OCI-M2 (cell line): Measurements from ENCODE around the gene ZNF740.
"Not testable (repeated sequence)": the region's sequence is repeated elsewhere in the genome, so short reads cannot be mapped to it uniquely, and the experiment has no call there.

Experiments
- DNase-seq: peaks from one replicate; lab custom pipeline; 2025; ENCODE audit not compliant: unreplicated experiment; lab: John Stamatoyannopoulos, UW

The ZNF740 gene

DNA sequence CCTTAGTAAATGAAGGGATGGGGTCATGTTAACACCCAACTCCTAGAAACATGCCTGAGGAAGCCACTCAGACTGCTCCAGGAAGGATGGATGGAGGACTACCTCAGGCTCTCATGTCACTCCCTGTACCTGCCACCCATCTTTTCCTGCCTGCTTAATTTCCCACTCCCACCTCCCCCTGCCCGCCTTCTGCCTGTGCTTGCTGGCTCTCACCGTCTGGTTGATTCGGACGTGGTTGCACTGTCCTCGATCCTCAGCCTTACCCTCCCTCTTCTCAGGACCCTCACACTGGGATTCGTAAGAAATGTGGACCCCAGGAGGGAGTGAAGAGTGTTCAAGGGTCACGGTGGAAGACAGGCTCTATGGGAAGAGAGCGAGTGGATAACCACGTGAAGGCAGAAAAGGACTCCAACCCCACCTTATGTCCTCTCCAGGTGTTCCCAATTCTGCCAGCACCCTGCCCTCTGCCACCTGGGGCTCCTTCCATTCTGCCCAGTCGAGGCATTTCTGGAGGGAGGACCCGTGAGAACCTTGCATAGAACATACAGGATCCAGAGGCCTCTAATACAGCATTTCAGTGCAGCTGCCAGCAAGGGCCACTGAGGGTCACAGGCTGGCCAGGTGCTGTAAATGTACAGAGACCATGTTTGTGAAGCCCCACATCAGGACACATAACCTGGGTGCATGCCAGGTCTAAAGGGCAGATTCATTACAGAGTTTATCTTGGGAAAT lies 13.6 kb downstream of the ZNF740 start:
- no peak for DNase-seq

DNA sequence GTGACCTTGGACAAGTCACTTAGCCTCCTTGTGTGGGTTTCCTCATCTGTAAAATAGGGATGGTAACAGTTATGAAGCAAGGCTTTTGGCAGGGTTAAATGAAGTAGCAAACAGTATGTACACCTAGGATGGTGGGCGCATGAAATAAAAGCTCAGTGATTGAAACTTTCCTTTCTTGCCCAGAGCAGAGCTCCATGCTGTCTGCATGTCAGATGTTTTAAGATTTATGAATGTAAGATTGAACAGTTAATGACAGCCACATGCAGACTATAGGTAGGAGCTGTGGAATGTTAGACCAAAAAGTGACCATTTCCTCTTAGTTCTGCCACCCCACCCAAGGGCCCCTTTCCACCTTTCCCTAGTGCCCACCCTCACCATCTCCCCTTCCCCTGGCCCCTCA lies 14.5 kb downstream of the ZNF740 start:
- no peak for DNase-seq

DNA sequence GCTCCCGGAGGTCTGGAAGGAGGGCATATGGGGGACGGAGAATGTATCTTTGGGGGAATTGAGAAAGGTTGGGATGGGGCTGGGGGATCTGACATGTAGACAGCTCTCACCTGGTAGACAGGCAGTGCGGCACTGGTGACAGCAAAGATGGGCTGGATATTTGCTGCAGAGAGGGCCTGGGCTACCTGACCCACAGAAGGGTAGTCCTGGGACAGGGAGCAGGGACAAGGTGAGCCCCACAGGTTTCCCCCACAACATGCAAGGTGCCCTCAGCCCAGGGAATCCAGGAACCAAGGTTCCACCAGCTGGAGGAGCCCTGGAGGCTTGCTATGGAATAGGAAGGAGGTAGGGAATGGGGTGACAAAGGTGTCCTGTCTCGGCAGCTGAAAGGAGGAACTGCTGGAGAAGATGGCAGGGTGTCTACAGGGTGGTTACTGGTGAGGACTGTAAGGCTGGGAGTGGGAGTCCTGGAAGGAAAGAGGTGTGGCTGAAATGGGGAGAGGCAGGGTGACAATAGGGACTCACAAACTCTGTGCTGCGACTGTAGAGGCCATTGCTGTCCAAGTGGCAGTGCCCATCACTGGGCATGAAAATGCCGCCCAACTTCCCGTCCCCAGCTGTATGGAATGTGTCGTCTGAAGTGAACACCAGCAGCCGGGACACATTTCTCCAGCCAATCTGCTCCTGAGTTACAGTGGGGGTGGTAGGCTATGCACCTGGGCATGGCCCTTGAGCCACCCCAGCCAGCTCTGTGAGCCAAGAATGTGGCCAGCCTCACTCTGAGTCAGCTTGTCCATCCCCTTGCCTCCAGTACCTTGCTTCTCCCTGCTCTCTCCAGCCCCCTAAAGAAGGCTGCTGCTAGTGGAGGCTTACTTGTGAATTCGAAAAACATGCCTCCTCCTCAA lies 15.2 kb downstream of the ZNF740 start:
- DNase-seq = no peak

DNA sequence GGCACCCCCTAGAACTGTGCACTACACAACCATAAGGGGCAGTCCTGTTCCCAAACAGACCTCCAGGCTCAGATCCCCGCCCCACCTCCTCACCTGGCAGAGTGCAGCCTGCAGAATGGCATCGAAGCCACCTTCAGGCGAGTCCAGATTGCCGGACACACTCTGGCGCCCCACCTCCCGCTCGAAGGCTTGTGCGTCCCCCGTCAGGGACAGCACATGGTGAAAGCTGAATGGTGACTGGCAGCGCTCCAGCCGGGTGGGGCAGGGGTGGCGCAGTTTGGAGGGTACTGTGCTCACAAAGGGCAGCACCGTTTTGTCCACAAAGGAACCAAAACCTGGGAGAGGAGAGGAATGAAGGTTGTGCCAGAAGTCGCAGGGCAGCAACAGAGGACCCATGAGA lies 16.0 kb downstream of the ZNF740 start:
- DNase-seq = no peak

DNA sequence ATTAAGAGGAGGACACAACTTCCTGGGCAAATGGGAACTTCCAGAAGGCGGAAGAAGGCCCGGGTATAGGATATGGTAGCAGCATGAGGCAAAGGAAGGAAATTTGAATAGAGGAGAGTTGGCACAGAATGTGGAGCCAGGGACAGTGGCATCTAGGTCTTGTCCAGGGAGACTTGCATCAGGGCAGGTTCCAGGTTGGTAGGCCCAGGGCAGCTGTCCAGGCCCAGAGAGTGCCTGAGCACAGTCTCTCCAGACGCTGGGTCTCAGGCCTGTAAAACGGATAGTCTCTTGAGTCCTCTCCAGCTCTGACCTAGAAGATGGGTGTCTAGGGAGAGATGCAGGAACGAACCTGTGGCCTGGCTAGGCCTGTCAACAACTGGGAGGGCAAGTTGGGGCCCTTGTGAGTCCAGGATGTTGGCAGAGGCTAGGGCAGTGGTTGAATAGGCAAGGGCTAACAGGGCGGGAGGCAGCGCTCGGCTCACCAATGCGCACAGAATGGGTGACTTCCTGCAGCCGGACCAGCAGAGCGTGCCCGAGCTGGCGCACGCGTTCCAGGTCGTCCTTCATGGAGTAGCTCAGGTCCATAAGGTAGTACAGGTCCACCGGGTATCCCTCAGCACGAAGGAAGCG lies 16.6 kb downstream of the ZNF740 start:
- no peak for DNase-seq

DNA sequence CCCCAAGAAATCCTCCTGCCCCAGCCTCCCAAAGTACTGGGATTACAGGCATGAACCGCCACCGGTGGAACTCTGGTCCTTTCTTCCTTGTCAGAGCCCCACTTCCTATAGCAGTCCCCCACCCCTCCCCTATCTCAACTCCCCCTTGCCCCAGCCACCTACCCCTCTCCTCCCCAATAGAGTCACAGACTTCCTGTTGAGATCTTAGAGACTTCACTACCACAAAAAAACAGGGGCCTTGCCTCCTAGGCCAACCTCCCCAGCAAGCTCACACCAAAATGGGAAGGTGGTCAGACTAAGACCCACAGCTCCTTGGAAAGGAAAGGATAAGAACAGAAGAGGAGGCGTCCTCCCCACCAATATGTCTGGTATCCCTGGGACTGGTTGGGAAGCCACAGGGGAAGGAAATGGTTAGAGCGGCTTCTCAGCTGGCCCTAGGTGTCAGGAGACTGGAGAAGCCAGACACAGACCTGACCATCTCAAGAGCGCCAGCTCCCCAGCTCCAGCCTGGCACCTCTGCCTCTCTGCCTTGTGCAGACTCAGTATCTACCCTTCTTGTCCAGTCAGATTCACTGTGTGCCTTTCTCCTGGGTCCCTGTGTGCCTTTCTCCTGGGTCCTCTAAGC lies 18.1 kb downstream of the ZNF740 start:
- no peak for DNase-seq

DNA sequence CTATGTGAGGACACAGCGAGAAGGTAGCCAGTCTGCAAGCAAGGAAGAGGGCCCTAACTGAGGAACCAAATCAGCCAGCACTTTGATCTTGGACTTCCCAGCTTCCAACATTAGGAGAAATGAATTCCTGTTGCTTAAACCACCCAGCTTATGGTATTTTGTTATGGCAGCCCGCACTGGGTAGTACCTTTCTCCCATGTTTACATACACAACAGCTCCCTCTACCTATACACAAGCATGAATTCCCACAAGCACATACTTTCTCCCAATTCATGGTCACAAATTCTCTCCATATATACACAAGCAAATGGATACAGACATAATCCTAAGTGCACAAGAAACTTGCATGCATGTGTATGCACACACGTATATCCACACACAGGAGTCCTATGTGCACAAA lies 19.2 kb downstream of the ZNF740 start:
- DNase-seq = no peak

DNA sequence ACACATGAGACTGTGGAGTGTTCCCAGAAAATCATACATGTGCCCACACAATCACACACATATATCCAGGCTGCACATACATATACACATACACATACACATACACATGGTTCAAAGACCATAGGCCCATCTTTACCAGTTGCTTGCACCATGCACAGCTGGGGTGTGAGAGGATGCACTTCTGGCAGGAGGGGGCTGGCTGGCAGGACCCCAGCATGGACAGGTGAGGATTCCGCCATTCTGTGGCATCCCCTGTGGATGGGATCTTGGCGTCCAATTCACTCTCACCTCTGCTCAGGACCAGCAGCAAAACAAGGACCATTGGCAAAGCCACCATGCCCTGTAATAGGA lies 19.6 kb downstream of the ZNF740 start:
- no peak for DNase-seq

DNA sequence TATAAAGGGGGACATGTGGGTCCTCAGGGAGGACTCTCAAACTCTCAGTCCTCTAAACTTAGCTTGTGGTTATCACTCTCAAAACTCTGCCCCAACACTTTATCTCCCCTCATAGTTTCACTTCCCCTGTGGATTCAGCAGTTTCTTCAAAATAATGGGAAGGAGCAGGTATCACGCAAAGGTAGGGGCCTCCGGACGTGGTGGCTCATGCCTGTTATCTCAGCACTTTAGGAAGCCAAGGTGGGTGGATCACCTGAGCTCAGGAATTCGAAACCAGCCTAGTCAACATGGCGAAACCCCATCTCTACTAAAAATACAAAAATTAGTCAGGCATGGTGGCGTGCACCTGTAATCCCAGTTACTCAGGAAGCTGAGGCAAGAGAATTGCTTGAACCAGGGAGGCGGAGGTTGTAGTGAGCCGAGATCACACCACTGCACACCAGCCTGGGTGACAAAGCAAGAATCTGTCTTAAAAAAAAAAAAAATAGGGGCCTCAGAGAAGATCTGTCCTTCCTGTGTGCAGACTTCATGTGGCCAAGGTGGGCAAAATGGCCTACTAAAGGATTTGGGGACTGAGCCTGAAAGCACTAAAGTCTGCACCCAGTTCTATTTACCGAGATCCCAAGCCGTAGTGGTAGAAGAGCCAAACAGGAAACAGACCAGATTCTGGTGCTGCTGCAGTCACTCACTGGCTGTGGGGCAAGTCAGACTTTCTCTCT lies 20.1 kb downstream of the ZNF740 start:
- DNase-seq = no peak

DNA sequence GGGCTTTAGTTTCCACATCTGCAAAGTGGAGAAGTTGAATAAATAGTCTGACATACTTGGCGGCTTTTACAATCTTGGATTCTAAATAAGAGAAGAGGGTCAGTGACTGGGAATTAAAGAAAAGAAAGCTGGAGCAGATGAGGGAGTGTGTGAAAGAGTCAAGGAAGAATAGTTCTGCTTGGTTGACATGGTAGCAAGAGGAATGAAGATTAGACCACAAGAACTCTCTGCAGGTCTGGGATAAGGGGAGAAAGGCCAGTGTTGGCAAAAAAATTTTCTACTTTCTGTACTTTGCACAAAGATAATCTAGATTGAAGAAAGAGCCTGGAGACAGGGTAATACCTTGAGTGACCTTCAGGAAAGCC lies 20.6 kb downstream of the ZNF740 start:
- no peak for DNase-seq

DNA sequence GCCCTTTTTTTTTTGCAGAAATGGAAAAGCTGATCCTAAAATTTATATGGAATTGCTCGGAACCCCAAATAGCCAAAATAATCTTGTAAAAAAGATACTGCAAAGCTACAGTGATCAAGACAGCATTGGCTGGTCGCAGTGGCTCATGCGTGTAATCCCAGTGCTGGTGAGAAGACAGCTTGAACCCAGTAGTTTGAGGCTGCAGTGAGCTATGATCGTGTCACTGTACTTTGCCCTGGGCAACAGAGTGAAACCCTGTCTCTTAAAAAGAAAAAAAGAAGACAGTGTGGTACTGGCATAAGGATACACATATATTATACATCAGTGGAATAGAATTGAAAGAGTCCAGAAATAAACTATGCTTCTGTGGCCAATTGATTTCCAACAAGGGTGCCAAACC lies 21.1 kb downstream of the ZNF740 start:
- DNase-seq = no peak

DNA sequence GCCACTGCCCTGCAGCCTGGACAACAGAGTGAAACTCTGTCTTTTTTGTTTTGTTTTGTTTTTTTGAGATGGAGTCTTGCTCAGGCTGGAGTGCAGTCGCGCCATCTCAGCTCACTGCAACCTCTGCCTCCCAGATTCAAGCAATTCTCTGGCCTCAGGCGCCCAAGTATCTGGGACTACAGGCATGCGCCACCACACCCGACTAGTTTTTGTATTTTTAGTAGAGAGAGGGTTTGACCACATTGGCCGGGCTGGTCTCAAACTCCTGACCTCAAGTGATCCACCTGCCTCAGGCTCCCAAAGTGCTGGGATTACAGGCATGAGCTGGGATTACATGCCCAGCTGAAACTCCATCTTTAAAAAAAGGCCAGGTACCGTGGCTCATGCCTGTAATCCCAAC lies 21.8 kb downstream of the ZNF740 start:
- DNase-seq = not testable (repeated sequence)

DNA sequence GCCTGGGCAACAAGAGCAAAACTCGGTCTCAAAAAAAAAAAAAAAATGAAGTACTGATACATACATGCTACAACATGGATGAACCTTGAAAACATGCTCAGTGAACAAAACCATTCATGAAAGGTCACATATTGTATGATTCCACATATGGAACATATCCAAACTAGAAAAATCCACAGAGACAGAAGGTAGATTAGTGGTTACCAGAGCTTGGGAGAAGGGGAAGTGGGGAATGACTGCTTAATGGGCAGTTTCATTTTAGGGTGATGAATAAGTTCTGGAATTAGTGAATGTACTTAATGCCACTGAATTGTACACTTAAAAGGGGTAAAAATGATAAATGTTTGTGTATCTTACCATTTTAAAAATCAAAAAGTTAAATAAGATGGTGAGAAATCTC lies 23.8 kb downstream of the ZNF740 start:
- DNase-seq = no peak

DNA sequence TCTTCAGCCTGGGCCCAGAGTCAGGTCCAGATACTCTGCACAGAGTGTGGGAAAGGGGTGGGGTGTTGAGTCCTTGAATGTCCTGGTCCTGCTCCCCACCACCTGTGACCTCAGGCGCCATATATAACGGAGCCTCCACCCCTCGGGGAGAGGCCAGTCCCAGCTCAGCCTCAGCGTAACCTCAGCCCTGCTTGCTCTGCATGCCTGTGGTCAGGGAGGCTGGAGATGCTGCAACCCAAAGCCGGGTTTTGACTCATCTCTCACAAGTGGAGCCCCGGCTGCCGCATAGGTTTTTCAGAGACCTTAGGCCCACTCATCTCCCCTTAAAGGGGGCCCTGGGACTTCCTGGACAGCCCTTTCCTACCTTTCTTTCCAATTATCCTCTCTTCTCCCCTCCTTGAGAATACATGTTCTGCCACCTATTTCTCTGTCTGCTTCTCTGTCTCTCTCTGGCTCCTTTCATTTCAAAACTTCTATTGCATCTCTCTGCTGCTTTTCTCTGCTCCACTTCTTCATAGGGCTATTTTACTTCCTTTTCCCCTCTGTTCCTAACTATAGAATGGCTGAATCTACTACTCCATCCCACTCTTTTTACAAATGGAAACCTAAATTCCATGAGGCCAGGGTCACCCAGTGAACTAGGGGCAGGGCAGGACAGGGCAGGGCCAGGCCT lies 25.4 kb downstream of the ZNF740 start:
- no peak for DNase-seq

DNA sequence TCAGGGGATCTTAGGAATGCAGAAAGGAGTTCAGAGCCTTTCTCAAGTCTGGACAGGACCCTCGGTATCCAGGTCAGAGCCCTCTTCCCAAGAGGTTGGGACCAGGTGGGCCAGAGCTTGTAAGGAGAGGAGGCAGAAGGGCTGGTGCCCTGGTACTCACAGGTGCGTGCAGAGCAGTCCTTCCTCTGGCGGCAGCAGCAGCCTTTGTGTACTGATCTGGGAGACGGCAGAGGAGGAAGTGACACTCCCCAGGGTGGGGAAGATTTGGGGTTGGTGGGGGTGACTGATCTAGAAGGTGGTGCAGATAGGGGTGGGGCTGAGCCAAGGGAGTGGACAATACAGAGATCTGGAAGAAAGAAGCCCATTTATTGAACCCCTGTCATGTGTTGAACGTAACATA lies 26.5 kb downstream of the ZNF740 start, which contains the start of gene ITGB7:
TSS of gene ITGB7 (minus strand) at position 210 of the 400 bp plus-strand sequence. CDS start 6,808 bp downstream, outside the sequence.
- no peak for DNase-seq

DNA sequence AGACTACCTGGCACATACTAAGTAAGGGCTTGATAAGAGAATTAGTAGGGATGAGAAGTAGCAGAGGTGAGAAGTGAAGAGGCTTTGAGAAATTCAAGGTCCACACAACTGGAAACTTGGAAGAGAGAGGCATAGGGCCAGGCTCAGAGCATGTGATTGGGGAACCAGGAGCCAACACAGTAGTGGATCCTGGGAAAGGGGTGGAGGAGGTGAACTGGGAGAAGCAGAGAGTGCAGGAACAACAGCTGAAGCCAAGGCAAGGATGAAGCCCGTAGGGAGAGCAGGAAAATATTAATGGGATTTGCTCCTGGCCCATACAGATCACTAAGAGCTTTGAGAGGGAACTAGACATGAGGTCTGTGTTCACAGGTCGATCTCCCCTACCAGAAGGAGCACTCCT lies 27.9 kb downstream of the ZNF740 start:
- no peak for DNase-seq

DNA sequence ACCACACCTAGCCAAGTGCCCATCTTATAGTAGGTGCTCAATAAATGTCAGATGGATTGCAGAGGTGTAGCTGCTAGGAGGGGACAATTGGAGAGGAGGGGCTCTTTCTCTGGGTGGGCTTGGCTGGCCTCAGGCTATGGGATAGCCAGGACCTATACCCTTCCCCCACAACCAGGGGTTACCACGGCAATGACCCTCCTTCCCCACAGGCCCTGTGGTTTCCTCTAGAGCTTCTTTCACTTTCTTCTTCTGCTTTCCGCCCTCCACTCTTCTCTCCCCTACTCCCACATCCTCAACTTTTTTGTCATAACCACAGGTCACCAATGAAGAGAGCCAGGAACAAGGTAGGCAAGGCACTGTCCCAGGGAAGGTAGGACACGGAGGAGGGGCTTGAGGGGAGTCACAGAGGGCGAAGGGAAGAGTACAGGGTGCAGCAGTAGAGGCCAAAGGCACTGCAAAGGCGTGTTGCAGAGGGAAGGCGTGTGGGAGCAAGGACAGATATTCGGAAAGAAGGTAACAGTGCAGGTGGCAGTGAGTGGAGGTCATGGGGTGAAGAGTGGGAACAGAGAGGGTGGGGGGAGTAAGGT lies 28.4 kb downstream of the ZNF740 start:
- no peak for DNase-seq

DNA sequence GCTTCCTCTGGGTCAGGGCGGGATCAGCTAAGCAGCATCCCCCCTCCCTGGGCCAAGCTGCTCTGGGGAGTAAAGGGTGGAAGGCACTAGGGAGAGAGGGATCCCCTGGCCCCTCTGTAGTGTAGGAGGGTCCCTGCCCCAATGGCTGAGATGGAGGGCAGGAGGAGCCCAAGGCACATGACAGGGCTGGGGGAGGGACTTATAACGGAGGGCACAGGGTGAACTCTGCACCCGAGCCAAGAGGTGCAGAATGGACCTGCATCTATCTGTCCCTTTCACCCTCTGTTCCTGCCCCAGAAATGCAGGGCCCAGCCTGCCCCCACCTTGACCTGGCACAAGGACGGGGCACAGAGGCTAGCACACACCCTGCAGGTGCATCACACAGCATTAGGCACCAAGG lies 30.3 kb downstream of the ZNF740 start:
- DNase-seq = no peak

DNA sequence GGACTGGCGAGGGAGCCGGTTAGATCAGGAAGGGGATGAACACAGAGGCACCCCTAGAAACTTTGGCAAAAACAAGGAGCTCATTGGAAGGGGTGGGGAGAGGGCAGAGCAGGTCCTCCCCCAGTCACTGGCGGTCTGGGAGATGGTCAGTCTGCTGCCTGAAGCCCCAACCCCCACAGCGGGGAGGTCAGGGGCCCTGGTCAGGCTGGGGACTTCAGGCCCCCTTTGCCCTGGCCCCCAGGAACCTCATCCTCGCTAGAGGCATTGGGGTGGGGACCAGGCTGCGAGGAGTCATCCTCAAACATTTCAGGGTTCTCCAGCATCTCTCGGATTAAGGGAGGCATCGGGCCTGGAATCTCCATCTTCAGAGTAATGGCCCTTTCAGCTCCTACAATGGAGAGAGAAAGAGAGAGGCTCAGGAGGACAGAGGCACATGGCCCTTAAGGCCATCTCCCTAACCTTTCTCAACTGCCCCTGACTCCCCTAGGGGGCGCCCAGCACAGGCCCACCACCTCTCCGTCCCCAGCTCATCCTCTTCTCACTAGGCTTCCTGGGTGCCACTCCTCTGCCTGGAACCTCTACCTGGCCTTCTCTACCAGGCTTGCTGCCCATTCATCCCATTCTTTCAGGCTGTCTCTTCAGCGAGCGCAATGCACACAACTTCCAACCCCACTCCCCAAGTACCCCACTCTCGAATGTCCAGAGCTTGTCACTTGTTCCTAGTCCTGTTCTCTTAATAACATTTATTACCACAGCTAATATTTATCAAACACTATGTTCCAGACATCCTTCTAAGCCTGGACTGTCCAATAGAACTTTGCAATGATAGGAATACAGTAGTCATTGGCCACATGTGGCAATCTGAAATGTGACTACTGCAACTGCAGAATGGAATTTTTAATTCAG lies 31.2 kb downstream of the ZNF740 start:
- DNase-seq = no peak
